HG03520 (cell line): Measurements from ENCODE around the gene WDFY2.

Source experiments
- ATAC-seq: cut with Tn5 transposase; IDR thresholded peaks from one replicate; pipeline ENCODE4 v1.9.1; 2021; ENCODE audit warnings: mild to moderate bottlenecking, moderate library complexity; ENCODE audit not compliant: unreplicated experiment

Gene WDFY2

DNA sequence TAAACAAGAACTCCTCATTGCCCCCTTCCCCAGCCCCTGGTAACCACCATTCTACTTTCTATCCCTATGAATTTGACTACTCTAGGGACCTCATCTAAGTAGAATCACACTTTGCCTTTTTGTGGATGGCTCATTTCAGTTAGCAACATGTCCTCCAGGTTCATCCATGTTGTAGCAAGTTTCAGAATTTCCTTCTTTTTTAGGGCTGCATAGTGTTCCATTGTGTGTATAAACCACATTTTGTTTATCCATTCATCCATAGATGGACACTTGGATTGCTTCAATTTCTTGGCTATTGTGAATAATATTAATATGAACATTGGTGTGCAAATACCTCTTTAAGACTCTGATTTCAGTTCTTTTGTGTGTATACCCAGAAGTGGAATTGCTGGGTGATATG, 224.5 kb downstream of the WDFY2 start:
- ATAC-seq, result no peak

DNA sequence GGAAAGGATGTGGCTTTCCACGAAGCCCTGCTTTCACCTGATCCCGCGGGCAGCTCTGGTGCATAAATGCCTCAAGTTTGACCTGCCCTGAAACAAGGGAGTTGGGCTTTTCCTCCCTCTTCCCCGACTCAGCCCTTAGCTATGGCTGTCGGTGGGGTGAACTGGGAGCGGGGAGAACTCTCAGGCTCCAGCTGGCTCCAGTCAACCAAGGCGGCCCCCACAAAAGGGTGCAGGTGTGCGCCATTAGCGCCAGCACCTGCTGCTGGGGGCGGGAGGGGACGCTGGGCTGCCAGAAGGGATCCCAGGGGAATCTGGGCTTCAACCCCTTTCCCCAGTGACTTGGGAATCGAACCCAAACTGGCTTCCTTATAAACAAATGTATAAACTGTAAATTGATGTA, 226.8 kb downstream of the WDFY2 start:
- no peak for ATAC-seq

DNA sequence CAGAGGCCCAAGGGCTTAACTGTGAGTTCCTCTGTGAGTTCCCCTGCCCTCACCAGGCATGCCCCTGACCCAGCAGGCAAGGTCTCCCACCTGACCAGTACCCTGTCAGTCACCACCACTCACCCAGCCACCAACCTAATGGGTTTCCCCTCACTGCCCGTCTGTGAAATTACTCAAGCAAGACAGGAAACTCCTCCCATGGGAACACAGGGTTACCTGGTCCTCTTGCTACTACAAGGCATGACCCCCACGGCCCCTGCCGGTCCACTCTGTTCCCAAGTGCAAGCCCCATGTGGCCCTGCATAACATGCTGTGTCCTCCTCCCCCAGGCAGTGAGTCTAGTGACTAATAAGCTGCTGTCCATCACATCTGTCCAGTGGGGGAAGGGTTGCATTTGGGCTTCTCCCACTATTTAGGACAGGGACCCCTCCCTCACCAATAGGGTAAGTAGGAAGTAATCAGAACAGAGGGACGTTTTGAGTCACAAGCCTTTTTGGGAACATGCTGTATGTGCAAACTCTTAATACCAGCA, 227.7 kb downstream of the WDFY2 start:
- no peak for ATAC-seq

DNA sequence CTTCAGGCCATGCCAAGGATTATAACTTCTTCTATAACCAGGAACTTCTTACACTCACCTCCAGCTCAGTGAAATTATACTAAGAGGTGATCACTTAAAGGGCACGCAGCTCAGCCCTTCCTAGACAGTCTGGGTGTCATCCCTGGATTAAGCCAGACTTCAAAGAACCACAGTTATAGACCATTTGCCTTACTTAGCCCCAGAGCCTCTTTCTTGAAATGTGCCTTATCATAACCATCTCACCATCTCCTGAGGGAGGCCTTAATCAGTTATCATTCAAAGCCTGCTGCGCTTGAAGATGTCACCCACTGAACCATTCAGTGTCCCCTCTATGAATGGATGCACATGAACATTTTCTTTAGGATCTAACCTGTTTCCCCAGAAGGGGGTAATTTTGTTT, 229.8 kb downstream of the WDFY2 start:
- ATAC-seq, result no peak

DNA sequence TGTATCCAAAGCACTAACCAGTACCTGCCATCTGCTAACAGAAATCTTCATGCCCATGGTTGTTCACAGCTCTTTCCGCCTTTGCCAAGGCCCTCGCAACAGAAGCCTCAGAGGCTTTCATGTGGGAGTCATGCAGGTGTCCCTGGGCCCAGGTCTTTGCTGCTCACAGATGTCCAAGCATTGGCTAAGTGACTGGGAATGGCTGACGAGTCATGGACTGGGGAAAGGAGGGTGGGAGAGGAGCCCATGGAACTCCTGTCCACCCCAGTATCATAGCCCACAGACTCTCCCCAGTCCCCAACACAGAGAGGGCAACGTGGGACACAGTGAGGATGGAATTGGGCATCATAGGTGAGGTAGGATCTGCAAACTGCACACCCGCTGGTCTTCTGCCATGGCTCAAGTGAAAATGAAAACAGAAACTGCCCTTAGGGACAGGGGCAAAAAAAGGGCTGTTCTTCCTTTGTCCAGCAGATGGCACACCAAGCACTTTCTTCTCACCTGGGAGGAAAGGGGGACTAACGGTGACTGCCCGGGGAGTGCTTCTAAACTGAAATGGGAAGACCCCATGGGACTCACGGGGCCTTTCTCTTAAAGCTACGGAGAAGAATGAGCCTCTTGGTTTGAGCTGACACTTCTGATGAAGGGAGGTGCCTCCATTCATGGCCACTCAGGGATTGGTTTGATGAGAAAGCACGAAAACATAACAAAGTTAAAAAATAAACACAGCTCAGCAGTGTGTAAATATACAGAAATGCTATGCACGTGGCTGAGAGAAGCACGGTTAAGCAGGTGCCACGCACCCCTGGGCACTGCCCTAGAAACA, 230.8 kb downstream of the WDFY2 start:
- ATAC-seq, result peak; percentile 80

DNA sequence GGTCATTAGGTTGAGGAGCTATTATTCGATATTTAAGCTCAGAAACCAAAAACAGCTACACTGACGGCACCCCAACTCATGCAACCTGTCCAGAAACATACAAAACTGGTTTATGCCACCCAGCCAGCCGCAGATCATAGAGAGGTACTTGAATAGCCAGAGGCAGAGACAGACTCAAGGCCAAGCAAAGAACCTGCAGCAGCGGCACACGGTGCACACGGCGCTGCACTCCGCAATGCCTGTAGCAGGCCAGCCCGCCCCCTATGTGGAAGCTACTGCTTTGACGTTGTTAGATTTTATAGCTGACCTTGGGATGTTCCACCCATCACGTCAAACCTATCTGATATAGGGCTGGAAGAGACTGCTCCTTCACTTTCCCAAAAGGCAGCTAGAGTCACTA, 231.6 kb downstream of the WDFY2 start:
- ATAC-seq, result no peak

DNA sequence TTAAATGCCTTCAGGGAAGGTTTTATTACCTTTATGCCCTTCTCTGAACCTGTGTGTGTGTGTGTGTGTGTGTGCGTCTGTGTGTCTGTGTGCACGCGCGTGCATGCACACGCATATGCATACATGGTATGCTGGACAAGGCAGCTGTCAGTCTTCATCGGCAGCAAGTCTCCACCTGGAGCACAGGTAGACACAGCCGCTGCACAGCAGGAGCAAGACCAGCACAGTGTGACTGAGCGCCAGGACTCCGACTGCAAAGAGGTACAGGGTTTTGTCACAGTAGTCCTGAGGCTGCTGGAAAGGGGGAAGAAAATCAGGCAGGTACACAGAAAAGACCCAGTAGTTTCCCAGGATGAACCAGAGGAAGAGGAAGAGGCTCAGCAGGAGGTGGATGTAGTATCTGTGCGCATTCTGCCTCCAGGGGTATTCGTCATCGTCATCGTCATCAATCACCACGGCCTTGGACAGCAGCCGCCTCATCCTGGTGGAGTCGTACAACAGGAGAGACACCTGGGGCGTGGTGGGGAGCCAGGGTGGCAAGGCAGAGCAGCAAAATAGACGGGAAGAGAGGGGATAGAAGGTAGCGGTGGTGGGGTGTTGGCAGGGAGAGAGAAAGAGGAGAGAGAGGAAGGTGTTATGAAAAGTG, 232.5 kb downstream of the WDFY2 start:
- no peak for ATAC-seq
